Mucosa of rectum (tissue), 2 donors: ENCODE data around the gene KIAA1549.
A peak's percentile ranks its signal among the peaks of the same experiment; 100 is the strongest.

Experiments
- H3K27ac ChIP-seq, 2 donors: one replicate each; pipeline ENCODE4 v1.7.0; 2013; ENCODE audit warnings: inconsistent platforms in 2 of 2, low read depth in 2 of 2, low read length in 2 of 2
- H3K27me3 ChIP-seq, 2 donors: one replicate each; pipeline ENCODE4 v1.7.0; 2013; ENCODE audit warnings: low read length in 2 of 2; ENCODE audit not compliant: control insufficient read depth in 2 of 2, insufficient read depth in 2 of 2
- H3K36me3 ChIP-seq, 2 donors: one replicate each; pipeline ENCODE4 v1.7.0; 2013; ENCODE audit warnings: low read length in 2 of 2; ENCODE audit not compliant: control insufficient read depth in 2 of 2, insufficient read depth in 2 of 2
- H3K4me1 ChIP-seq, 2 donors: one replicate each; pipeline ENCODE4 v1.7.0; 2013; ENCODE audit warnings: low read length in 2 of 2, mild to moderate bottlenecking in 1 of 2; ENCODE audit not compliant: control insufficient read depth in 2 of 2, insufficient read depth in 2 of 2
- H3K4me3 ChIP-seq, 2 donors: one replicate each; pipeline ENCODE4 v1.7.0; 2013; ENCODE audit warnings: low read length in 2 of 2
- H3K9ac ChIP-seq, 2 donors: one replicate each; pipeline ENCODE4 v1.7.0; 2013; ENCODE audit warnings: low read length in 2 of 2, low read depth in 1 of 2, mild to moderate bottlenecking in 1 of 2
- H3K9me3 ChIP-seq, 2 donors: one replicate each; pipeline ENCODE4 v1.7.0; 2013; ENCODE audit warnings: low read length in 2 of 2; ENCODE audit not compliant: control insufficient read depth in 2 of 2
- donor health status: healthy.
- donor health status: Normal muscosa, but diverticular disease.

KIAA1549 gene

DNA sequence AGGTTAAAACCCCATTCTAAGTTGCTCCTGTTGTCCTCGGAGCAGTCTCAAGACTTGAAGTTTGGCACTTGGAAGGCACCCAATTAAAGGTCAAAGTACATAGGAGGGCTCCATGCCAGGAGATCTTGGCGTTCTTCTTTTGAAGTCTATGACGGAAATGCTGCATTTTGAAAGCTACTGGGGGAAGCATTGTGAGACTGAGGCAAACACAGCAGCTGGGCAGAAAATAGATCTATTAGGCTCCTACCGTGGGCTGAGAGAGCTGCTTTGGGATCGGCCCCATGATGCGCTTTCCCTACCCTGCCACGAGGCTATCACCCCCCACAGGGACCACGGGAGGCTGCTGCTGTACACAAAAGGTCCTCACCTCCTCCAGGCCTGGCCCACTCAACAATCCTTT lies 20.0 kb downstream of the KIAA1549 start:
- Histone ChIP-seq H3K27me3 (no peaks in the 10 kb centered on the region), H3K4me3 (peak overlapping the region; percentile 42 to 50), H3K36me3 (no peaks in the 10 kb centered on the region), H3K27ac (no peak overlapping the region), H3K9ac (peak overlapping the region in 1 of 2 donors; percentile 27), H3K9me3 (no peaks in the 10 kb centered on the region), H3K4me1 (peaks cover 7 to 10% of the 10 kb centered on the region in 2 donors)

DNA sequence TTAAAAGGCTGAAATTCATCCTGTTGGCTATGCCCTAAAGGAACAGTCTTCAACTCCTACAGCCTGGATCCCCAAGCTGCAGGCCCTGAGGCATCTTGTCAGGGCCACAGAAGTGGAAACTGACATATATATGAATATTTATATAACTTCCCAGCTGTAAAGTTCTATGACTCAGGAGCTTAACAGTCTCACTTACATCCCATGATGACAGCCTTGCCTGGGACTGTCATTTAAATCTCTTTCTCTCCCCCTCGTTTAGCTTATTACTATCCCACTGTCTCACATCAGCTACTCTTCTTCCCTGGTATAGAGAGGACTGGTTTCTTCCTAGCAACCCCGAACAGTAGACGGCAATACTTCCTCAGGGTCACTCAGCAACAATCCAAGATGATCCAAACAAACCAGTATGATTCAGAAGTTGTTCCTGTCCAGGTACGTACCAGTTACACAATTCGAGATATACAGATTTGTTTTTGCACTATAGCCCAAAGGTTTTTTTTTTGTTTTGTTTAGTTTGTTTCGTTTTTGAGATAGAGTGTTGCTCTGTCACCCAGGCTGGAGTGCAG lies 22.7 kb downstream of the KIAA1549 start:
- H3K9me3 ChIP-seq: no peaks in the 10 kb centered on the region
- H3K4me1 ChIP-seq: peaks cover 7 to 10% of the 10 kb centered on the region in 2 donors
- H3K27me3 ChIP-seq: no peaks in the 10 kb centered on the region
- no peak overlapping the region for H3K4me3 ChIP-seq
- no peak overlapping the region for H3K27ac ChIP-seq
- H3K9ac ChIP-seq: no peak overlapping the region
- no peaks in the 10 kb centered on the region for H3K36me3 ChIP-seq

DNA sequence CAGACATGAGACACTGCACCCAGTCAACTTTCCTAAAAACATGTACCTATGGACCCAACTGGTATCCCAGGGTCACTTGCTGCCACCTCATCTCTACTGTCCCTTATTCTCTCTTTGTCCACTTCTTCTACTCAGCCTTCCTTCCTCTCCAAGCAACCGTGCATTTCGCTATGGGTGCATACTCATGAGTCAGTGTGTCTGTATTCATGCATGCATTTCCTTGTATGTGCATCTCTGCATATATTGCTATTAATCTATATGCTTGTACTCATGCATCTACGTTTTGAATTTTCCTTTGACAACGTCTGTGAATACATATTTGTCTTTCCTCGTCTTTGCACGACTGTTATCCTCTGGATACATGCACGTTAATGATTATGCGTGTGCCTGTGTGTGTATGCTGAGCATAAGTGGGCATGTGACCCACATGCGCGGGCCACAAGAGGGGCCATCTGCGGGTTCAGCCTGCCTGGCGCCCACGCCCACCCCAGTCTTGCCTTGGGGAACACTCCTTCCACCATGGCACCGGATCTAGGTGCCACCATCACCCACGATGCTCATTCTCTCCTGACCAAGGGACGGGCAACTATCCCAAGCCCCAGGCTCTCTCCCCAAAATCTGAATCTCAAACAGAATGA lies 23.3 kb downstream of the KIAA1549 start:
- Histone ChIP-seq H3K27ac (no peak overlapping the region), H3K27me3 (no peaks in the 10 kb centered on the region), H3K36me3 (no peaks in the 10 kb centered on the region), H3K9ac (no peak overlapping the region), H3K4me1 (peaks cover 7 to 10% of the 10 kb centered on the region in 2 donors), H3K4me3 (no peak overlapping the region), H3K9me3 (no peaks in the 10 kb centered on the region)

DNA sequence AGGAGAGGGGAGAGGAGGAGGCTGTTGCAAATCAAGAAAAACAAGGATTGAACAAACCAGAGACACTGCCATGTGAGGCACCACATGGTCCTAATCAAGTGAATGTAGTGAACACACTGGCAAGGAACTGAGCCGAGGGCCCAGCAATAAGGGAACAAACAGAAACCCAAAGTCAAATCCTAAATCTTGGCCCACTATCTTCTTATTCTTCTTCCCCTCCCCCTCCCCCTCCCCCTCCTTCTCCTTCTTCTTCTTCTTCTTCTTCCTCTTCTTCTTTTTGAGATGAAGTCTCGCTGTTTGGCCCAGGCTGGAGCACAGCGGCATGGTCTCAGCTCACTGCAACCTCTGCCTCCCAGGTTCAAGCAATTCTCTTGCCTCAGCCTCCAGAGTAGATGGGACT lies 24.0 kb downstream of the KIAA1549 start:
- Histone ChIP-seq H3K9ac (no peak overlapping the region), H3K36me3 (no peaks in the 10 kb centered on the region), H3K9me3 (no peaks in the 10 kb centered on the region), H3K4me3 (no peak overlapping the region), H3K27me3 (no peaks in the 10 kb centered on the region), H3K27ac (no peak overlapping the region), H3K4me1 (peaks cover 7 to 10% of the 10 kb centered on the region in 2 donors)

DNA sequence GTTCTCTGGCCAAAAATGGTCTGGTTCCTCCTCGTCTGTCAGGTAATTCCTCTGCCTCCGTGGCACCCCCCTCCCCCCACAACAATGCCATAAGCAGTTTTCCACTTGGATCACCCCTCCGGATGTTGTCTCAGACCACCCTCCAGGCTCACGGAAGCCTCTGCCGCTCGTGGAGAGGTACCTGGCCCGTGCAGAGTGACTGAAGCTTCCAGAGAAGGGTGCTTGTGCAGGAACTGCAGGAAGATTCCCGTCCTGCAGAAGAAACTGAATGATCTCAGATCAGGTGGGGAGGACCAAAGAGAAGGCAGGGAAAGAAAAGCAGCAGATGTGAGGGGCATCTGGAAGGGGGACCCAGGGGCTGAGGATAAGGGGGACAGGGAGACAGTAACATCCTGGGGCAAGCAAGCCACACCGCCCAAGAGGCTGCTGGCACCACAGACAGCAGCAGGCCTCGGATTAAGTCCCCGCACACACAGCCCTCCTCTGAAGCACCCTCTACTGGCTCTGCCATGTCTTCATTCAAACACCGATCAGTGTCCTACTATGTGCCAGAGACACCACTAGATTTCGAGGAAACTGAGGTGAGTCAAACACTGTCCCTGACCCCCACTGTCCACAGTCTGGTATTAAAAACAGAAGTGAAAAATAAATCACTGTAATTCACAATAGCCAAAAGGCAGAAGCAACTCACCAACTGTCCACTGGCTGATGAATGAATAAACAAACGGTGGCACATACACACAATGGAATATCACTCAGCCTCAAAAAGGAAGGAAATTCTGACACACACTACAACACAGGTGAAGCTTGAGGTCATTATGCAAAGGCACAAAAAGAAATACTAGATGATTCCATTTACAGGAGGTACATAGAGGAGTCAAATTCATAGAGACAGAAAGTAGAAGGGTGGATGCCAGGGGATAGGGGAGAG lies 26.4 kb downstream of the KIAA1549 start:
- Histone ChIP-seq H3K27me3 (no peaks in the 10 kb centered on the region), H3K27ac (no peak overlapping the region), H3K9ac (no peak overlapping the region), H3K4me3 (no peak overlapping the region), H3K9me3 (no peaks in the 10 kb centered on the region), H3K36me3 (no peaks in the 10 kb centered on the region), H3K4me1 (no peaks in the 10 kb centered on the region)

DNA sequence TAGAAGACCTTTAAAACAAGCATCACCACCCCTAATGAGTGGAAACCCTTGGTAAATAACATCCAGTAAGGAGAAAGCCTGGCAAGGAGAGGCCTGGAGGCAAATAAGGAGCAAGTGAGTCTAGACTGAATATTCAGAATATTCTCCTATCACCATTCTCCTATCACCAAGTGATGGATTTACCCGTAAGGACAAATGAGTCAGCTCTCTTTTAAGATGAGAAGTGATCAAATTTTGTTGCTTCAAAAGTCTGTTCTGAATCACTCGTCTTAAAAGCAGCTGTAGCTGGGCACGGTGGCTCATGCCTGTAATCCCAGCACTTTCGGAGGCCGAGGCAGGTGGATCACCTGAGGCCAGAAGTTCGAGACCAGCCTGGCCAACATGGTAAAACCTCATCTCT lies 28.4 kb downstream of the KIAA1549 start:
- Histone ChIP-seq H3K27me3 (no peaks in the 10 kb centered on the region), H3K9me3 (no peaks in the 10 kb centered on the region), H3K36me3 (no peaks in the 10 kb centered on the region), H3K9ac (no peak overlapping the region), H3K4me1 (no peaks in the 10 kb centered on the region), H3K4me3 (no peak overlapping the region), H3K27ac (no peak overlapping the region)

DNA sequence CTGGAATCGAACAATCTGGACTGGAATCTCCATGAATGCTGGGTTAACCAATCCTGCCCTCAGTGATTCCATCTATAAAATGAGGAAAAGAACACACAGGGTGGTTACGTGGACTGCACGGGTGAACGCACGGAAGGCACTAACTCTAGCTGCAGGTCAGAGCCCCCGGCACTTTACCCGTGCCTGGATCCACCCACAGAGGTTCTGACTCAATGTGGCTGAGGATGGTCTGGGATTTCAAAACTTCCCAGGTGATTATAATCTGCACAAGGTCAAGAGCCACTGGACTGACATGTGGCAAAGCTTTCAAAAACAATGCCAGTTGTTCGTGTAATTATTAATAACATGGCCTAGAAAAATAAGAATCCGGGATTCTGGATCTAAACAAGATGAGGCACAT lies 29.2 kb downstream of the KIAA1549 start:
- Histone ChIP-seq H3K9me3 (no peaks in the 10 kb centered on the region), H3K4me1 (no peaks in the 10 kb centered on the region), H3K9ac (no peak overlapping the region), H3K4me3 (no peak overlapping the region), H3K36me3 (no peaks in the 10 kb centered on the region), H3K27ac (no peak overlapping the region), H3K27me3 (no peaks in the 10 kb centered on the region)

DNA sequence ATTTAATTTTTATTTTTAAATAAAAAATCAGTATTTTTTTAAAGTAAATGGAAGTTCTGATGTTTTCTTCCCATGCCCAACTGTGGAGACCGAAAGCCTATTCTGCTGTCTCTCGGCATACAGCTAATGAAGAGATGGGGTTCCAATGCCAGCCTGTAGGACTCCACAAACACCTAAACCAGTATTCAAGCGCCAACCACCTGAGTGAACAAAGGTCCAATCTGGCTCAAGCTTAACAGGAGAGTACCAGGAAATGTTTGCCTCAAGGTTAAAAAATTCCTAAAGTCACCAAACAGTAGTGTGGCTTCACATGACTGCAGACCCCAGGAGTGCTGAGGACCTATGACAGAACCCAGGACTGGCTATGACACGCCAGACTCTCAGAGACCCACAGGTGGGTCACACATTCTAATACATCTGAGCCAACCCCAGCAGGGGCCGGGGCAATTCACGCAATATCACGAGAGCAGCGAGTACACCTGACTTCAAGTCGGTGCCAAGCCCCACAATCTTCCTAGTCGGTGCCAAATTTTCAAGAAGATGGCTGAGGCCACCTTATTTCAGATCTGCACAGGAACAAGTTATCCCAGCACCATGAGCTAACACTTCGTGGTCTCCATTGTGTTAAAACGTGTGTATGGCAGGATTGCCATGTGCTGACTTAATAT lies 31.6 kb downstream of the KIAA1549 start:
- H3K27me3 ChIP-seq: no peaks in the 10 kb centered on the region
- no peaks in the 10 kb centered on the region for H3K36me3 ChIP-seq
- H3K4me3 ChIP-seq: no peak overlapping the region
- H3K9me3 ChIP-seq: no peaks in the 10 kb centered on the region
- H3K4me1 ChIP-seq: no peaks in the 10 kb centered on the region
- H3K27ac ChIP-seq: no peak overlapping the region
- no peak overlapping the region for H3K9ac ChIP-seq

DNA sequence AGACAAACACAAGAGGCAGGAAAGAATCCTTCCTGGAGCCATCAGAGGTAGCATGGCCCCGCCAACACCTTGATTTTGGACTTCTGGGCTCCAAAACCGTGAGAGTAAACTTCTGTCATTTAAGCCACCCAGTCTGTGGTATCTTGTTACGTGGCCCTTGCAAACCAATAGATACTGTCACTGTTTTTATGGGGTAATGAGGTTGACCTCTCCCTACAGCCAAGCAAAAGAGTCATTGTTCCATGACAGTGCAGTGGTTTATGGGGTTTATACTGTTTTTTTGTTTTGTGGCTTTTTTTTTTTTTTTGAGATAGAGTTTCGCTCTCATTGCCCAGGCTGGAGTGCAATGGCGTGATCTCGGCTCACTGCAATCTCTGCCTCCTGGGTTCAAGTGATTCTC lies 32.8 kb downstream of the KIAA1549 start:
- no peaks in the 10 kb centered on the region for H3K36me3 ChIP-seq
- H3K9me3 ChIP-seq: no peaks in the 10 kb centered on the region
- no peak overlapping the region for H3K9ac ChIP-seq
- H3K27ac ChIP-seq: no peak overlapping the region
- H3K4me3 ChIP-seq: no peak overlapping the region
- H3K4me1 ChIP-seq: no peaks in the 10 kb centered on the region
- H3K27me3 ChIP-seq: no peaks in the 10 kb centered on the region

DNA sequence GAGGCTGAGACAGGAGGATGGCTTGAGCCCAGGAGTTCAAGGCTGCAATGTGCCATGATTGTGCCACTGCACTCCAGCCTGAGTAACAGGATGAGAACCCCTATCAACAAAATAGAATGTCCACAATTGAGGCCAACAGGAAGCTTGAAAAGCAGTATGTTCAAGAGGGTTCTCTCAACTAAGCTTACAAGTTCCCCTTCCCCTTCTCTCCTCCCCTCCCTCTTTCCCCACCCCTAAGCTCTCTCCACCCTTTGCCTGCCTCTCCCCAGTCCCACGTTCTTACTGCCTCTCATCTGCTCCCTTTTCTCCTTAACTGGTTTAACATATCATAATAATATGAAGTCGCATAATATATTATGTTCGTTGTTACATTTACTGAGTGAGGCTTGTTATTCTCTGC lies 35.4 kb downstream of the KIAA1549 start:
- Histone ChIP-seq H3K4me1 (no peaks in the 10 kb centered on the region), H3K36me3 (no peaks in the 10 kb centered on the region), H3K27me3 (no peaks in the 10 kb centered on the region), H3K4me3 (no peak overlapping the region), H3K9ac (no peak overlapping the region), H3K27ac (no peak overlapping the region), H3K9me3 (no peaks in the 10 kb centered on the region)
